WTC11 (cell line): ENCODE results near the gene RIPOR2. TPM values are rescaled to one million over a fixed set of nuclear protein-coding genes. Genes with fewer than 3 reads are reported as not detected.

Experiments used
- ATAC-seq: fragments of 200-7000 bp; cut with Tn5 transposase; 2 replicates; pipeline ENCODE4 v1.10.0; 2021; ENCODE audit warnings: mild to moderate bottlenecking, moderate library complexity
- CTCF ChIA-PET: fragments of 300-600 bp; sonication (Branson Sonifier 250); formaldehyde crosslinking; loops from one replicate; lab custom pipeline; 2021; ENCODE audit warnings: antibody characterized with exemption; lab: Charles Lee
- POLR2A ChIA-PET: fragments of 350-600 bp; sonication (Branson Sonifier 250); formaldehyde crosslinking; loops from one replicate; lab custom pipeline; 2021; ENCODE audit warnings: antibody characterized with exemption; lab: Charles Lee
- DNase-seq: peaks from one replicate; pipeline ENCODE4 v3.0.0; 2021; ENCODE audit warnings: low spot score
- H3K27ac Mint-ChIP-seq: 2 replicates; pipeline ENCODE4 v1.8.0; 2021; ENCODE audit warnings: mixed read lengths
- H3K27me3 Mint-ChIP-seq: 2 replicates; pipeline ENCODE4 v1.8.0; 2021; ENCODE audit warnings: low read depth, mild to moderate bottlenecking, moderate library complexity, mixed read lengths
- H3K36me3 Mint-ChIP-seq: 2 replicates; pipeline ENCODE4 v1.8.0; 2021; ENCODE audit warnings: mixed read lengths
- H3K4me1 Mint-ChIP-seq: 2 replicates; pipeline ENCODE4 v1.8.0; 2022; ENCODE audit warnings: mixed read lengths
- H3K4me3 Mint-ChIP-seq: 2 replicates; pipeline ENCODE4 v1.8.0; 2021; ENCODE audit warnings: mild to moderate bottlenecking, moderate library complexity, mixed read lengths
- H3K9me3 Mint-ChIP-seq: 2 replicates; pipeline ENCODE4 v1.8.0; 2021; ENCODE audit warnings: mixed read lengths
- CBFB ChIP-seq: sonication (generic); formaldehyde crosslinking; IDR thresholded peaks from 2 replicates; pipeline ENCODE4 v1.8.1; 2022; ENCODE audit warnings: mild to moderate bottlenecking, low read depth, missing genetic modification reagents
- CTCF ChIP-seq: fragments of 200-600 bp; IDR thresholded peaks from 2 replicates; pipeline ENCODE4 v1.8.0; 2022; ENCODE audit warnings: antibody characterized with exemption
- E2F1 ChIP-seq: sonication (generic); formaldehyde crosslinking; IDR thresholded peaks from 2 replicates; pipeline ENCODE4 v1.8.0; 2022; ENCODE audit warnings: mild to moderate bottlenecking, missing genetic modification reagents
- ELF4 ChIP-seq: sonication (generic); formaldehyde crosslinking; IDR thresholded peaks from 2 replicates; pipeline ENCODE4 v1.8.1; 2022; ENCODE audit warnings: low read depth, mild to moderate bottlenecking, moderate library complexity, missing genetic modification reagents
- GRHL2 ChIP-seq: fragments of 250-450 bp; sonication (Bioruptor Pico); IDR thresholded peaks from 2 replicates; pipeline ENCODE4 v1.8.0; 2022; ENCODE audit warnings: mild to moderate bottlenecking, moderate library complexity; ENCODE audit not compliant: insufficient replicate concordance, severe bottlenecking
- GTF2I ChIP-seq: fragments of 250-450 bp; sonication (Bioruptor Pico); conservative IDR thresholded peaks from 2 replicates; pipeline ENCODE4 v1.4.0; 2021; ENCODE audit warnings: mild to moderate bottlenecking
- HMGA2 ChIP-seq: fragments of 250-450 bp; sonication (Bioruptor Pico); IDR thresholded peaks from 2 replicates; pipeline ENCODE4 v1.4.0; 2021; ENCODE audit warnings: mild to moderate bottlenecking, moderate library complexity
- IRF1 ChIP-seq: sonication (generic); formaldehyde crosslinking; IDR thresholded peaks from 2 replicates; pipeline ENCODE4 v1.8.0; 2023; ENCODE audit warnings: missing genetic modification reagents
- IRF2 ChIP-seq: sonication (generic); formaldehyde crosslinking; IDR thresholded peaks from 2 replicates; pipeline ENCODE4 v1.8.0; 2022; ENCODE audit warnings: low read depth, missing genetic modification reagents, borderline replicate concordance
- KAT7 ChIP-seq: sonication (generic); formaldehyde crosslinking; IDR thresholded peaks from 2 replicates; pipeline ENCODE4 v1.8.1; 2023; ENCODE audit warnings: missing genetic modification reagents, mild to moderate bottlenecking, borderline replicate concordance
- MXD4 ChIP-seq: fragments of 250-450 bp; sonication (Bioruptor Pico); IDR thresholded peaks from 2 replicates; pipeline ENCODE4 v1.8.0; 2021; ENCODE audit warnings: mild to moderate bottlenecking, moderate library complexity, borderline replicate concordance
- NR1H2 ChIP-seq: sonication (generic); formaldehyde crosslinking; IDR thresholded peaks from 2 replicates; pipeline ENCODE4 v1.9.0; 2021; ENCODE audit warnings: mild to moderate bottlenecking, moderate library complexity, missing genetic modification reagents
- STAT6 ChIP-seq: sonication (generic); formaldehyde crosslinking; conservative IDR thresholded peaks from 2 replicates; pipeline ENCODE4 v1.8.1; 2023; ENCODE audit warnings: mild to moderate bottlenecking, low read depth, missing genetic modification reagents, moderate library complexity
- ZBTB21 ChIP-seq: sonication (generic); formaldehyde crosslinking; IDR thresholded peaks from 2 replicates; pipeline ENCODE4 v1.8.1; 2023; ENCODE audit warnings: mild to moderate bottlenecking, missing genetic modification reagents, borderline replicate concordance
- ZBTB43 ChIP-seq: sonication (generic); formaldehyde crosslinking; IDR thresholded peaks from 2 replicates; pipeline ENCODE4 v1.8.1; 2023; ENCODE audit warnings: mild to moderate bottlenecking, missing genetic modification reagents
- ZMAT4 ChIP-seq: fragments of 250-450 bp; sonication (Bioruptor Pico); IDR thresholded peaks from 2 replicates; pipeline ENCODE4 v1.9.0; 2021; ENCODE audit warnings: mild to moderate bottlenecking
- ZNF138 ChIP-seq: sonication (generic); formaldehyde crosslinking; conservative IDR thresholded peaks from 2 replicates; pipeline ENCODE4 v1.8.1; 2022; ENCODE audit warnings: mild to moderate bottlenecking, moderate library complexity, missing genetic modification reagents
- ZNF532 ChIP-seq: fragments of 250-450 bp; sonication (Bioruptor Pico); IDR thresholded peaks from 2 replicates; pipeline ENCODE4 v1.9.0; 2021; ENCODE audit warnings: mild to moderate bottlenecking, borderline replicate concordance
- ZSCAN18 ChIP-seq: fragments of 250-450 bp; sonication (Bioruptor Pico); IDR thresholded peaks from 2 replicates; pipeline ENCODE4 v2.1.2; 2022; ENCODE audit warnings: mild to moderate bottlenecking, moderate library complexity
- total RNA-seq: library from RNA; stranded (reverse); gene quantifications from 3 replicates; pipeline ENCODE4 v1.2.3, GENCODE V29; 2021

The RIPOR2 gene
- total RNA-seq, 1 experiment from 2014 or later, result 13.5 TPM

- no peak for ATAC-seq
- Mint-ChIP-seq H3K36me3 (peaks cover 14% of the 10 kb centered on the region), H3K4me1 (peaks cover 35% of the 10 kb centered on the region), H3K9me3 (no peaks in the 10 kb centered on the region), H3K27me3 (no peaks in the 10 kb centered on the region), H3K4me3 (no peak overlapping the region), H3K27ac (no peak overlapping the region)
- POLR2A ChIA-PET, result interaction anchor here (0.5 to 1.0 kb wide), 2 partner anchors 32 to 66 kb away, joined by 3 to 5 read pairs; no protein-coding TSS in a partner anchor
- DNase-seq, result no peak
- CTCF ChIA-PET, result interaction anchor here (0.9 to 4.4 kb wide), 39 partner anchors 9 to 305 kb away, joined by 3 to 156 read pairs (median 5); partner anchors contain the start of gene RIPOR2
- TF ChIP-seq IRF1 (no peak), KAT7 (no peak), ZBTB43 (CRISPR knock-in tag) (no peak), ELF4 (CRISPR knock-in tag) (no peak), ZNF138 (CRISPR knock-in tag) (no peak), MXD4 (CRISPR knock-in tag) (no peak), GRHL2 (CRISPR knock-in tag) (no peak), CTCF (no peak), IRF2 (CRISPR knock-in tag) (no peak), ZSCAN18 (CRISPR knock-in tag) (no peak), ZBTB21 (CRISPR knock-in tag) (no peak), GTF2I (CRISPR knock-in tag) (no peak), NR1H2 (no peak), ZNF532 (CRISPR knock-in tag) (no peak), E2F1 (CRISPR knock-in tag) (no peak), CBFB (no peak), STAT6 (no peak), ZMAT4 (no peak), HMGA2 (CRISPR knock-in tag) (no peak)
Measured at GRCh38 chr6:24856246-24856599, 79.5 kb downstream of the RIPOR2 start.
